ENCODE data around the gene ZNF536.
"Not testable (repeated sequence)": the region's sequence is repeated elsewhere in the genome, so short reads cannot be mapped to it uniquely, and the experiment has no call there.

ZNF536 gene

GRCh38 chr19:30420881-30421280 is 48.7 kb downstream of the ZNF536 start:
- DNase-seq, result no peak

- DNase-seq, result no peak
These were observed 49.4 kb downstream of the ZNF536 start for GRCh38 chr19:30421571-30421970.

- no peak for DNase-seq
These were observed 51.3 kb downstream of the ZNF536 start for GRCh38 chr19:30423481-30423880.

DNA sequence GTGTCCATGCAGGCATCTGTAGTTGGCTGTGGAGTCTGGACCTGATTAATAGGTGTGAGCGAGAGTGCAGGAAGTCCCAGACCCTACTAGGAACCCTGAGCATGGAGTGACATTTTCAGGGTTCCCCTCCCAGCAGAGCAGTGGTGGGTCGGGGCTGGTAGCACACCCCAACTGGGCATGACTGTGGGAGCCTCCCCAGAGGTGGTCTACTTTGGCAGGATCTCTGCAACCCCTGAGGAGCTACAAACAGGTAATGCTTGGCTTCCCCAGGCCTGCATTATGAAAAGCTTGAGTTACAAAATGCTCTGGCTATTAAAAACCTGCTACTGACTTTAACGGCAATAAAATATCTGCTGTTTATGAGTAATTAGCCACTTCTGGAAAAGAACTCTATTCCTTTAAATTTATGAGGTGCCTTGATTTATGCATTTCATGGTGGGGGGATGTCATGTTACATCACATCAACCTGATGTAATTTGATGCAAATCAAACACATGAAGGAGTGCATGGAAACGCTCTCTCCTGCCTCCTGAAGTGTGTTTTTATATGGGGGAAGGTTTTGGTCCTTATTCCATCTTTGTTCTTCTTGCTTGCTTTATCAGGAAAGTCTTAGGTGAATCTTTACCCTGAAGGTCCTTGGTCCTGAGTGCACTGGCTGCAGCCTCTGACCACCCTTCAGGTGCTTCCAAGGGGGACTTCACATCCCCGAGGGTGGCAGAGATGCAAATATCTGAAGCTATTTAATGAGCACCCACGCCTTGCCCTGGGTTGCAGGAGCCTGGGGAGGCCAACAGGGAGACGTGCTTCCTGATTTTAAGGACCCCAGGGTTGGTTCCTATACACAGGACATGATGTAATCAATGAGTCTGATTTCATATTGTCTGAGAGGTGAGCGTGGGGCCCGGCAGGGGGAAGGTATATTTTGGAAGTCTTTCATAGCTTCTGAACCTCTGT is 54.0 kb downstream of the ZNF536 start:
- DNase-seq, result no peak

DNA sequence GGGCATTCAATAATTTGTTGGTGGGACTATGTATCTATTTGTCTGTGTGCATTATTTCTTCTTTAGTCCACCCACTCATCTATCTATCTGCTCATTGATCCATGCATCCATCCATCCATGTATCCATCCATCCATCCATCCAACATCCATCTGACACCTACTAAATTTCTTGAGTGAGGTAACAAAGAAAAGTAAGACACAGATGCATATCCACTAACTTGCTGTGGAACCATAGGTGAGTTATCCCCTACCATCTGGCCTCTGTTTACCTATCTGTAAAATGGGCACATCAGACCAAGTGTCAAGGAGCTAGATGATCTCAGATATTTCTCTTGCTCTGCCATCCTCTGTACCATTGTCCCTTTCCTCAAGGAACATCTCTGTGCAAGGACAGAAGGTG is 54.7 kb downstream of the ZNF536 start:
- no peak for DNase-seq

DNA sequence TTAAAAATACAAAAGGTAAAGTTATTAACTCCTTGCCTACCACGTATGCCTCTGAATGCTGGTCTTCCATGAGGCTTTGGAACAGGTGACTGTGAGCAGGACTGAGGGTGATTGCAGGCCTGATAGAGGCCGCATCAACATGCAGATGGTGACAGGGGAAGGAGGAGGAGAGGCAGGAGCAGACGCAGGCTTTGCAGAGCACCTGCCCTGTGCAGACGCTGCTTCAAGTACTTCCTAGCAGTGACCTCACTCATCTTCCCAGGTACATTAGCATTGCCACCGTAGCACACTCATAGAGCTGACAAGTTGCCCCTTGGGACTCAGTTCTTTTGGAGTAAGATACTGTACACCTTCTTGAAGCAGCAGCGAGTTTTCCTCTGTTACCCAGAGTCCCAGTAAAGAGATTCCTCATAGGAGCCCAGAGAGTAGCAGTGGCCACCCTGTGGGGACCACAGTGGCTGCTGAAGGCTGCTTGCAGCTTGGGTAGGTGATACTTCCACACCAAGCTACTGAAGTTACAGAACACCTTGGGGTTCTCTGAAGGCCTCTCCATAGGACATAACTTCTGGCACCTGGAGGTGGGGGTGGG is 56.0 kb downstream of the ZNF536 start:
- no peak for DNase-seq

GRCh38 chr19:30428844-30429243 is 56.7 kb downstream of the ZNF536 start:
- DNase-seq, result no peak

- no peak for DNase-seq
These were observed 58.1 kb downstream of the ZNF536 start for GRCh38 chr19:30430206-30430734.

GRCh38 chr19:30431591-30431990 is 59.4 kb downstream of the ZNF536 start:
- DNase-seq, result no peak

DNA sequence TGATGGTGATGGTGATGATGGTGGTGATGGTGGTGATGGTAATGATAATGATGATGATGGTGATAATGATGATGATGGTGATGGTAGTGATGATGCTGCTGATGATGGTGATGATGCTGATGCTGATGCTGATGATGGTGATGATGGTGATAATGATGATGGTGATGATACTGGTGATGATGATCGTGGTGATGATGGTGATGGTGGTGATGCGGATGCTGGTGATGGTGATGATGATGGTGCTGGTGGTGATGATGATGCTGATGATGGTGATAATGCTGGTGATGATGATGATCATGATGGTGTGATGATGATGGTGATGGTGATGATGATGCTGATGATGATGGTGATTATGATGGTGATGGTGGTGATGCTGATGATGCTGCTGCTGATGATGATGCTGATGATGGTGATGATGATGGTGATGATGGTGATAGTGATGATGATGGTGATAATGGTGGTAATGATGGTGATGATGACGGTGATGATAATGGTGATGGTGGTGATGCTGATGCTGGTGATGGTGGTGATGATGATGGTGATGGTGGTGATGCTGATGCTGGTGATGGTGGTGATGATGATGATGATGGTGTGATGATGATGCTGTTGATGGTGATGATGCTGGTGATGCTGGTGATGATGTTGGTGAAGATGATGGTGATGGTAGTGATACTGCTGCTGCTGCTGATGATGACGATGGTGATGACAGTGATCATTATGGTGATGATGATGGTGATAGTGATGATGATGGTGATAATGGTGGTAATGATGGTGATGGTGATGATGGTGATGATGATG is 62.8 kb downstream of the ZNF536 start:
- DNase-seq, result no peak

DNA sequence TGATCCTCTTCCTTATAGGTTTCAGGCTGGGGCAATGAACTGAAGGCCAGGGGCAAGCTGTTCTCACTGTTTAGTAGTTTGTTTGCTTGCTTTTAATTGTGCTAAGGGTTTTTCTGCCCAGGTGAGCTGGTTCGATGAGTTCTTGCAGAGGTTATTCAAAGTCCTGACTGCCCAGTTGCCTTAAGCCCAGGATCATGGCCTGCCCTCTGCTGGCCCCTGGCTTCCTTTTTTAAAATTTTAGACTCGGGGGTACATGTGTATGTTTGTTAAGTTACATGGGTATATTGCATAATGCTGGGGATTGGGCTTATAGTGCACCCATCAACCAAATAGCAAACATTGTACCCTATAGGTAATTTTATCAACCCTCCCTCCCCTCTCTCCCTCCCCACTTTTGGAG is 65.7 kb downstream of the ZNF536 start:
- DNase-seq, result no peak

DNA sequence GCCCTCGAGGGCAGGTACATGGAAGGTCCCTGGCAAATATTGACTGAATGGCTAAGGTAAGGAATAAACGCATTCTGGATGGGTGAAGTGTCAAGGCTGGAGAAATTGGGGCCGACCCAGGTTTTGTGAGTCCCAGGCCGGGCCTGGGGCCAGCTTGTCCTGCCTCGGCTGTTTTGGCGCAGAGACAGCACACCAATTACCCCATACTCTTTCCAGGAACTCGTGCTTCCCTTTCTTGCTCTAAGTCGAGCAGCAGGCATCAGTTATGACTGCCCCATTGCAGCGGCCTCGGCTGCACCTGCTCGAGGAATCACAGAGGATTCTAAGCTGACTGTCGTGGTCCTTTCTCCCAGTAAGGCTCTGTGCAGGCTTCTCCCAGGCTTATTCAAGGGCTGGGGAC is 67.1 kb downstream of the ZNF536 start:
- no peak for DNase-seq

- no peak for DNase-seq
These were observed 68.8 kb downstream of the ZNF536 start for GRCh38 chr19:30441011-30441410.

- no peak for DNase-seq
These were observed 70.5 kb downstream of the ZNF536 start for GRCh38 chr19:30442674-30443073.

- no peak for DNase-seq
These were observed 71.5 kb downstream of the ZNF536 start for GRCh38 chr19:30443531-30444252.

- no peak for DNase-seq
These were observed 72.1 kb downstream of the ZNF536 start for GRCh38 chr19:30444253-30444671.

GRCh38 chr19:30444686-30445232 is 72.6 kb downstream of the ZNF536 start:
- no peak for DNase-seq

- no peak for DNase-seq
These were observed 73.2 kb downstream of the ZNF536 start for GRCh38 chr19:30445385-30445784.

- DNase-seq, result not testable (repeated sequence)
These were observed 73.9 kb downstream of the ZNF536 start for GRCh38 chr19:30446120-30446519.

DNA sequence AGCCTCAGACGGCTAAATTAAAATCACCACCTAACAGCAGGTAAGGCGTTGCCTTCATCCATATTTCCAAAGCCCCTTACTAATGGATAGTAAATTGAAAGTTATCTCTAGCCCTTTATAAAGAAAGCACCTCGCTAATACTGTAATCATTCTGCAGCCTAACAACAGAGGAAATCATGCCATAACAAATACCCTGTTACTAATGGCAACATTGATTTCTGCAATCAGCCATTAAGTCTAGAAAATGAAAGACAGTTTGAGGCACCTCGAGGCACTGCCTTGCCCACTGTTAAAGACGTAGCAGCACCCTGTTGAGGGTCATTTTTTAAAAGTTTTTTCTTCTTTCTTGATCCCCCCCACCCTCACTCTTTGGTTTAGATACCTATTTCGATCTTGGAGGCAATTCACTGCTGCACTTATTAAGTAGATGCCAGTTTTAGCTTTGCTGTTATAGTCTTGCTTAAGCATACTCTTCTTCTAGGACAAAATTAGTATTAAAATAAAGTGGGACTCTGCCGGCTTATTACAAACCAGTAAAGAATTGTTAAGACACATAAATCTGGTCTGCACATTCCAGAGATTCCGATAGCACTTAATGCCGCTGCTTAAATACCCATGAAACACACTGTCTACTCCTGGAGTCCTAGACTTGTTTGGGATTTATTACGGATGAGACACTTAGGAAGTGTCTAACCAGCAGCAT is 74.8 kb downstream of the ZNF536 start:
- no peak for DNase-seq

GRCh38 chr19:30447553-30447870 is 75.3 kb downstream of the ZNF536 start:
- DNase-seq, result no peak
